Measurements from ENCODE around the gene NTRK1. TPM values are rescaled to one million over a fixed set of nuclear protein-coding genes. Genes with fewer than 3 reads are reported as not detected.

Gene NTRK1
- total RNA-seq, 1 experiment from 2014 or later, result 0.24 TPM

GRCh38 chr1:156883919-156884318 lies 23.3 kb downstream of the NTRK1 start:
- Mint-ChIP-seq H3K9me3 (no peaks in the 10 kb centered on the region), H3K4me3 (no peak overlapping the region; a peak in 1 of 5 replicates)

More at GRCh38 chr1:156883919-156884318, 23.3 kb downstream of the NTRK1 start:
- no peaks in the 10 kb centered on the region for H3K79me2 ChIP-seq (ENCODE audit: insufficient read depth, low read length)
- H3K4ac ChIP-seq (ENCODE audit: low read depth, low read length), result no peak overlapping the region
- no peak overlapping the region for H3K27ac ChIP-seq (ENCODE audit: insufficient read length, low read depth, low read length)
- H2AFZ ChIP-seq (ENCODE audit: low read length), result no peak overlapping the region
- no CpG with 5 or more reads among the region's 7 CpGs for WGBS (ENCODE audit: extremely low coverage, insufficient read length, low lambda C conversion rate)
- no peak overlapping the region for H3K27ac Mint-ChIP-seq
- no peak overlapping the region for H3K4me2 ChIP-seq (ENCODE audit: insufficient read depth, insufficient read length, low read length)
- H2BK15ac ChIP-seq (ENCODE audit: low read depth, low read length), result no peak overlapping the region
- peaks cover 70% of the 10 kb centered on the region for H3K27me3 Mint-ChIP-seq (ENCODE audit: low read depth)
- no peak overlapping the region for H3T11ph ChIP-seq (ENCODE audit: low read length)
- H3K27me3 ChIP-seq (ENCODE audit: insufficient read depth, low read length), result no peaks in the 10 kb centered on the region; the same call in 1 of the 2 replicates
- H2BK120ac ChIP-seq (ENCODE audit: low read depth, low read length, poor library complexity, severe bottlenecking), result no peak overlapping the region
- no peak overlapping the region for H3K23ac ChIP-seq (ENCODE audit: insufficient read length, low read depth, low read length)
- H4K8ac ChIP-seq (replicated peaks; ENCODE audit: insufficient read length, low read depth, low read length), result no peak overlapping the region
- no peak overlapping the region for H2AK5ac ChIP-seq (ENCODE audit: insufficient read length, low read length)
- no peak overlapping the region for H2BK12ac ChIP-seq (ENCODE audit: insufficient read length, low read depth, low read length)
- H4K91ac ChIP-seq (ENCODE audit: insufficient read length, low read depth, low read length), result no peak overlapping the region
- H3K36me3 Mint-ChIP-seq (ENCODE audit: insufficient read depth in 1 of 3, low read depth in 3 of 3), result no peaks in the 10 kb centered on the region
- no peak overlapping the region for H3K9ac ChIP-seq (ENCODE audit: extremely low read depth, insufficient read length, low read length)
- H3K79me1 ChIP-seq (ENCODE audit: insufficient read depth, low read depth, low read length, poor library complexity, severe bottlenecking), result no peaks in the 10 kb centered on the region
- H3K4me1 ChIP-seq (ENCODE audit: insufficient read depth, low read length), result peaks cover 2% of the 10 kb centered on the region; the same call in 1 of the 2 replicates
- no peak overlapping the region for H2BK5ac ChIP-seq (ENCODE audit: insufficient read length, low read length)
- no peak overlapping the region for H3K56ac ChIP-seq (ENCODE audit: insufficient read length, low read depth, low read length)
- no peak overlapping the region for H2BK20ac ChIP-seq (ENCODE audit: low read depth, low read length, poor library complexity, severe bottlenecking)
- H4K20me1 ChIP-seq (ENCODE audit: control insufficient read depth, insufficient read depth, insufficient read length), result no peaks in the 10 kb centered on the region
- no peaks in the 10 kb centered on the region for H3K9me3 ChIP-seq (ENCODE audit: control insufficient read depth, low read depth, low read length)
- DNase-seq, result no peak
- H3K18ac ChIP-seq (ENCODE audit: insufficient read length, low read depth, low read length), result no peak overlapping the region
- no peak overlapping the region for H3K14ac ChIP-seq (ENCODE audit: insufficient read depth, low read length)
- H4K5ac ChIP-seq (ENCODE audit: insufficient read length, low read depth, low read length), result no peak overlapping the region
- H3K23me2 ChIP-seq (ENCODE audit: insufficient read length, low read depth, low read length, poor library complexity, severe bottlenecking), result no peaks in the 10 kb centered on the region
- TF ChIP-seq CTCF (conservative IDR thresholded peaks at IDR 0.05), result no peak
- H3K4me1 Mint-ChIP-seq, result peaks cover 35 to 67% of the 10 kb centered on the region in 2 experiments

Measured in H9 (cell line).